Keratinocyte (primary cell): Measurements from ENCODE around the gene FOCAD.

Source experiments
- CTCF ChIP-seq, 3 experiments: IDR thresholded peaks in 1 of 3; conservative IDR thresholded peaks in 1 of 3; optimal IDR thresholded peaks in 1 of 3; 2 replicates in 2 of 3; 3 replicates in 1 of 3; pipeline versions ENCODE3 to v1.5.1; 2011; ENCODE audit warnings: low read length in 3 of 3, mild to moderate bottlenecking in 3 of 3, moderate library complexity in 2 of 3, control low read depth in 1 of 3, inconsistent platforms in 1 of 3; ENCODE audit not compliant: insufficient read depth in 2 of 3; ENCODE audit errors: extremely low read depth in 1 of 3
- EZH2 ChIP-seq: IDR thresholded peaks from one replicate; pipeline ENCODE4 v1.6.1; 2012; ENCODE audit warnings: inconsistent platforms, mild to moderate bottlenecking, low read length, moderate library complexity

DNA sequence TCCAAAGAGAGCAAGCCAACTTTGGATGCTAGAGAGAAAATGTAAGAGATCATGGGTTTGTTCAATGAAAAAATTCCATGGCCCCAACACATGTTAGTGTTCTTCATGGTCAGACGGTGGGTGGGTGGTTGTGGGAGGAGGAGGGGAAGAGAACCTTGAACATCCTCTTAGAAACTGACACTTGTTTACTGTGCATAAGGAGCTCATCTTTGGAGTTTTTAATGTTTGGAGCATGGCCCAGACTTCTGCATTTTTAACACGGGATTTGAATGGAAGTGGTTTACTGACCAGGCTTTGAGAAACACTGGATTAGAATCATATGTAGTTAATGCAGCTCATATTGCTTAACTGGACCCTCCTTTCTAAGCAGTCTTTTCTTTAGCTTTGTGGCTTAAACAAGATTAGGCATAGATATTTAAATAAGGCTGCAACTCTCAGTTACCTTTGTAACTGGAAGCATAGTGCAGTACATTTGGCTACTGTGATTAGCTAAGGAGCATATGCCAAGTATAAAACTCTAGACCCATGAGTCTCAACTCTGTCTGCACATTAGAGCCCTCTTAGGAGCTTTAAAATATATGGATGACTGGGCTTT is 60.1 kb downstream of the FOCAD start:
- no peak for TF ChIP-seq CTCF (optimal IDR thresholded peaks at IDR 0.05 in 1 of 3, IDR thresholded peaks at IDR 0.05 in 1 of 3, conservative IDR thresholded peaks at IDR 0.05 in 1 of 3; ENCODE audit: extremely low read depth in 1 of 3, insufficient read depth in 2 of 3, low read length in 3 of 3)
- no peak for TF ChIP-seq EZH2
